CD4-positive, alpha-beta T cell (primary cell): ENCODE data around the gene ITPR3. TPM values are rescaled to one million over a fixed set of nuclear protein-coding genes. Genes with fewer than 3 reads are reported as not detected.

Experiments used
- ATAC-seq: fragments of 200-7000 bp; cut with Tn5 transposase; one replicate; pipeline ENCODE4 v1.10.0; 2022; ENCODE audit warnings: mild to moderate bottlenecking; ENCODE audit not compliant: poor library complexity
- CTCF ChIA-PET: fragments of 350-600 bp; sonication (Branson Sonifier 250); formaldehyde crosslinking; loops from one replicate; lab custom pipeline; 2021; ENCODE audit warnings: antibody characterized with exemption, inconsistent platforms; lab: Charles Lee
- POLR2A ChIA-PET: fragments of 350-600 bp; sonication (Branson Sonifier 250); formaldehyde crosslinking; loops from one replicate; lab custom pipeline; 2021; ENCODE audit warnings: antibody characterized with exemption, inconsistent platforms; lab: Charles Lee
- DNase-seq, 14 experiments: peaks; one replicate each; pipeline ENCODE4 v3.0.0-alpha.2; 2013 to 2020; ENCODE audit warnings: mixed read lengths in 2 of 14
- H3K27ac ChIP-seq, 2 donors: one replicate each; pipeline versions ENCODE4 v1.5.1 to v1.7.0; 2013; ENCODE audit warnings: low read length in 2 of 2, low read depth in 1 of 2, mild to moderate bottlenecking in 1 of 2
- H3K27me3 ChIP-seq, 2 experiments: 1 replicate in 1 of 2; 2 replicates in 1 of 2; pipeline versions ENCODE4 v1.6.1 to v1.7.0; 2013; ENCODE audit warnings: low read length in 2 of 2, control low read depth in 1 of 2, mild to moderate bottlenecking in 1 of 2, moderate library complexity in 1 of 2; ENCODE audit not compliant: insufficient read depth in 2 of 2, control insufficient read depth in 1 of 2
- H3K36me3 ChIP-seq: one replicate; pipeline ENCODE4 v1.6.1; 2013; ENCODE audit warnings: low read length, control low read depth; ENCODE audit not compliant: insufficient read depth
- H3K4me1 ChIP-seq: one replicate; pipeline ENCODE4 v1.6.1; 2013; ENCODE audit warnings: low read length, control low read depth; ENCODE audit not compliant: insufficient read depth
- H3K4me3 ChIP-seq: one replicate; pipeline ENCODE4 v1.5.1; 2013; ENCODE audit warnings: mild to moderate bottlenecking, low read length, moderate library complexity
- H3K9me3 ChIP-seq, 2 experiments: 1 replicate in 1 of 2; 2 replicates in 1 of 2; pipeline versions ENCODE4 v1.6.1 to v1.7.0; 2013; ENCODE audit warnings: low read length in 2 of 2, mild to moderate bottlenecking in 2 of 2, control low read depth in 1 of 2, moderate library complexity in 1 of 2; ENCODE audit not compliant: control insufficient read depth in 1 of 2, insufficient read depth in 1 of 2
- H3K27ac Mint-ChIP-seq: one replicate; pipeline ENCODE4 v1.8.0; 2020; ENCODE audit warnings: mixed read lengths
- H3K27me3 Mint-ChIP-seq: one replicate; pipeline ENCODE4 v1.8.0; 2021; ENCODE audit warnings: mixed read lengths
- H3K36me3 Mint-ChIP-seq: one replicate; pipeline ENCODE4 v1.8.0; 2021; ENCODE audit warnings: low read depth, mixed read lengths
- H3K4me1 Mint-ChIP-seq: one replicate; pipeline ENCODE4 v1.8.0; 2021; ENCODE audit warnings: low read depth, mixed read lengths
- H3K4me3 Mint-ChIP-seq: one replicate; pipeline ENCODE4 v1.8.0; 2020; ENCODE audit warnings: mild to moderate bottlenecking, mixed read lengths
- H3K9me3 Mint-ChIP-seq: one replicate; pipeline ENCODE4 v1.8.0; 2020; ENCODE audit warnings: mixed read lengths
- intact Hi-C, 2 experiments: fragments of 100-400 bp; cut with DNase I in 1 of 2; cut with micrococcal nuclease in 1 of 2; formaldehyde crosslinking; loops; one replicate each; pipeline versions ENCODE4 v1.15.1 to v1.9.0; 2023 to 2025; cut with DNase I, micrococcal nuclease
- total RNA-seq, 174 experiments: library from RNA in 2 of 174; stranded (reverse) in 2 of 174; gene quantifications; one replicate each; pipeline ENCODE4 v1.2.3 and lab custom pipeline; 2021 to 2026
- TF ChIP-seq, protein P1 (sequence below): fragments of 200-600 bp; IDR thresholded peaks from one replicate; pipeline ENCODE4 v1.8.0; 2022; ENCODE audit warnings: antibody characterized with exemption, mild to moderate bottlenecking

Gene ITPR3
- total RNA-seq, 2 experiments from 2014 or later: 44.5 to 45.5 TPM

DNA sequence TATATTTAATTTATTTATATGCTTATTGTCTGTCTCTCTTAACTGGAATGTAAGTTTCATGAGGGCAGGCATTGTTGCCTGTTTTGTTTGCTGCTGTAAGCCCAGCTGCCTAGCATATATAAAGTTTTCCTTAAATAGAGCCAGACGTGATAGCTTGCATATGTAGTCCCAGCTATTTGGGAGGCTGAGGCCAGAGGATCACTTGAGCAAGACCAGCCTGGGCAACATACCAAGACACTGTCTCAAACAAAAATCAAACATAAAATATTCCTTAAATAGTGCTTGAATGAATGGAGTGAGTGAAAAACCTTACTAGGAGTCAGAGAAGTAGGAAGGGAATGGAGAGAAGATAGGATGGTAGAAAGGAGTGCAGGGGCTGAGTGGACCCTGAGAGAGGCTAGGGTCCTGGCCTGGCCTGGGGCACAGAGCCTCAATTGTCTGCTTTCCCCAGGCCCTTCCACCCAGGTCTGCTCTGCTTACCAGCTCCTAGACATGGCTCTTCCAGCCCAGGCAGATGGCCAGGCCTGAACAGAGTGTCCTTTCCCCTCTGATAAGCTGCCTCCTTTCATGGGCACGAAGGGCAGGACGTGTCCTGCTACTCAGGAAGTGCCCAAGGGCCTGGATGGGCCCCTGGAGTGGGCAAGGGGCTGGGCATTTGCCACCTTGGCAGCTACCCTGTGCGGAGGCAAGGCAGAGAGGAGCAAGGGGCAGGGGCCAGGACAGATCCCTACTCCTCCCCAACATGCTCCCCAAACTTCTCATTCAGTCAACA, 23.4 kb upstream of the ITPR3 start:
- Histone ChIP-seq H3K27ac (no peak overlapping the region), H3K4me1 (peaks cover 37% of the 10 kb centered on the region), H3K4me3 (no peak overlapping the region), H3K27me3 (no peaks in the 10 kb centered on the region), H3K9me3 (no peaks in the 10 kb centered on the region), H3K36me3 (no peaks in the 10 kb centered on the region)
- Mint-ChIP-seq H3K27me3 (no peaks in the 10 kb centered on the region), H3K4me3 (no peak overlapping the region), H3K27ac (no peak overlapping the region), H3K36me3 (no peaks in the 10 kb centered on the region), H3K4me1 (peaks cover 9% of the 10 kb centered on the region), H3K9me3 (no peaks in the 10 kb centered on the region)
- ATAC-seq (no peak), DNase-seq (no peak)
- TF ChIP-seq, protein P1, sequence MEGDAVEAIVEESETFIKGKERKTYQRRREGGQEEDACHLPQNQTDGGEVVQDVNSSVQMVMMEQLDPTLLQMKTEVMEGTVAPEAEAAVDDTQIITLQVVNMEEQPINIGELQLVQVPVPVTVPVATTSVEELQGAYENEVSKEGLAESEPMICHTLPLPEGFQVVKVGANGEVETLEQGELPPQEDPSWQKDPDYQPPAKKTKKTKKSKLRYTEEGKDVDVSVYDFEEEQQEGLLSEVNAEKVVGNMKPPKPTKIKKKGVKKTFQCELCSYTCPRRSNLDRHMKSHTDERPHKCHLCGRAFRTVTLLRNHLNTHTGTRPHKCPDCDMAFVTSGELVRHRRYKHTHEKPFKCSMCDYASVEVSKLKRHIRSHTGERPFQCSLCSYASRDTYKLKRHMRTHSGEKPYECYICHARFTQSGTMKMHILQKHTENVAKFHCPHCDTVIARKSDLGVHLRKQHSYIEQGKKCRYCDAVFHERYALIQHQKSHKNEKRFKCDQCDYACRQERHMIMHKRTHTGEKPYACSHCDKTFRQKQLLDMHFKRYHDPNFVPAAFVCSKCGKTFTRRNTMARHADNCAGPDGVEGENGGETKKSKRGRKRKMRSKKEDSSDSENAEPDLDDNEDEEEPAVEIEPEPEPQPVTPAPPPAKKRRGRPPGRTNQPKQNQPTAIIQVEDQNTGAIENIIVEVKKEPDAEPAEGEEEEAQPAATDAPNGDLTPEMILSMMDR: no peak
- ChIA-PET CTCF (no interaction called here), POLR2A (interaction anchor here (1.0 kb wide), 1 partner anchor 17 kb away, joined by 3 read pairs; no protein-coding TSS in a partner anchor)
- intact Hi-C loops: no loop called here

DNA sequence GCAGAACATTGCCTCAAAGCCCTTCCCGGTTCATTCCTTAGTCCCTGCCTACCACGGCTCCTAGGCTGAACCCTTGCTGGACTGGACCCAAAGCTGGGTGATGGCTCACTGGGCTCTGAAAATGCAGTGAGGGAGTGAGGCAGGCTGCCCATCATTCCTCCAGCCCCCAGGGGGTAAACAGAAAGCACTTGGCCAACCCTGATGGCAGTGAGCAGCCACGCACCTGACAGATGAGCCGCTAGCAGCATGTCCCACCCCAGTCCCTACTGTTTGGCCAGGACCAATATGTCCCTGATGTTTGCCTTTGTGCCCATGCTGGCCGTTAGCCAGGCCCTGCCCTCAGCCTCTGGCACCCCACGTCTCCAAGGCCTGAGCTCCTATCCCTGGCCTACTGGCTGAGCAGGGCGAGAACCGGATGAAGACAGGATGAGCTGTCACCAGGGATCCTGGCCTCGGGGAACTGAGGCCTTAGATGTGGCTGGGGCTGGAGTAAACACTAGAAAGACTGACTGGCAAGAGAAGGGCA, 21.6 kb upstream of the ITPR3 start:
- peaks cover 0 to 5% of the 10 kb centered on the region in 2 experiments for H3K9me3 ChIP-seq
- Mint-ChIP-seq H3K27ac (no peak overlapping the region), H3K4me1 (no peaks in the 10 kb centered on the region), H3K9me3 (no peaks in the 10 kb centered on the region), H3K4me3 (no peak overlapping the region), H3K27me3 (no peaks in the 10 kb centered on the region), H3K36me3 (no peaks in the 10 kb centered on the region)
- intact Hi-C loops: no loop called here
- H3K36me3 ChIP-seq: no peaks in the 10 kb centered on the region
- TF ChIP-seq, protein P1: no peak
- no peak for DNase-seq
- no peak overlapping the region for H3K4me3 ChIP-seq
- H3K27me3 ChIP-seq: no peaks in the 10 kb centered on the region
- ATAC-seq: no peak
- ChIA-PET POLR2A (no interaction called here), CTCF (interaction anchor here (0.8 kb wide), 1 partner anchor 10 kb away, joined by 5 read pairs; no protein-coding TSS in a partner anchor)
- no peak overlapping the region for H3K27ac ChIP-seq
- peaks cover 24% of the 10 kb centered on the region for H3K4me1 ChIP-seq

DNA sequence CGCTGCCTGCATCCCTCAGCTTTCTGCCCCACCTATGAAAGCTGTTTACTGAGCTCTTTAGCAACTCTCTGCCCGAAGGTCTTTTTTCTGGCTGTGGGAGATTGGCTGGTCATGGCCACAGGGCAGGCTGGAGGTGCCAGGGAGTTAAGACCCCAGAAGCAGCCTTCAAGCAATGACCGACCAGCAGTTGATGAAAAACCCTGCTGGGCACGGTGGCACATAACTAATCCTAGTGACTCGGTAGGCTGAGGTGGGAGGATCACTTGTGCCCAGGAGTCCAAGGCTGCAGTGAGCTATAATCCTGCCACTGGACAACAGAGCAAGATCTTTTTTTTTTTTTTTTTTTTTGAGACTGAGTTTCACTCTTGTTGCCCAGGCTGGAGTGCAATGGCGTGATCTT, 20.4 kb upstream of the ITPR3 start:
- H3K36me3 ChIP-seq: no peaks in the 10 kb centered on the region
- H3K27me3 Mint-ChIP-seq: no peaks in the 10 kb centered on the region
- CTCF ChIA-PET: no interaction called here
- H3K27ac Mint-ChIP-seq: no peak overlapping the region
- ATAC-seq: no peak
- no peak for DNase-seq
- H3K27ac ChIP-seq: no peak overlapping the region
- intact Hi-C loops: no loop called here
- no peaks in the 10 kb centered on the region for H3K4me1 Mint-ChIP-seq
- H3K9me3 ChIP-seq: peaks cover 0 to 8% of the 10 kb centered on the region in 2 experiments
- TF ChIP-seq, protein P1: no peak
- no peaks in the 10 kb centered on the region for H3K27me3 ChIP-seq
- POLR2A ChIA-PET: no interaction called here
- no peak overlapping the region for H3K4me3 ChIP-seq
- H3K9me3 Mint-ChIP-seq: no peaks in the 10 kb centered on the region
- no peak overlapping the region for H3K4me3 Mint-ChIP-seq
- peaks cover 24% of the 10 kb centered on the region for H3K4me1 ChIP-seq
- no peaks in the 10 kb centered on the region for H3K36me3 Mint-ChIP-seq
